T-helper 2 cell treated with Interferon-gamma antibody and Interleukin-4, amounts not matched to agents 5 μg/mL and 100 μg/mL, for 36 hours (primary cell): Measurements from ENCODE around the gene AOPEP.

Experiments used
- DNase-seq: peaks from one replicate; pipeline ENCODE4 v3.0.0; 2021; ENCODE audit warnings: low spot score
- H3K27ac Mint-ChIP-seq: one replicate; pipeline ENCODE4 v1.8.0; 2021; ENCODE audit warnings: mild to moderate bottlenecking, mixed read lengths
- H3K27me3 Mint-ChIP-seq: one replicate; pipeline ENCODE4 v1.8.0; 2021; ENCODE audit warnings: low read depth, mixed read lengths
- H3K36me3 Mint-ChIP-seq: one replicate; pipeline ENCODE4 v1.8.0; 2021; ENCODE audit warnings: low read depth, mixed read lengths
- H3K4me1 Mint-ChIP-seq: one replicate; pipeline ENCODE4 v1.8.0; 2021; ENCODE audit warnings: low read depth, mixed read lengths
- H3K4me3 Mint-ChIP-seq: one replicate; pipeline ENCODE4 v1.8.0; 2022; ENCODE audit warnings: mild to moderate bottlenecking, moderate library complexity, mixed read lengths
- H3K9me3 Mint-ChIP-seq: one replicate; pipeline ENCODE4 v1.8.0; 2021; ENCODE audit warnings: mixed read lengths

AOPEP gene

GRCh38 chr9:94700445-94700844, 26.1 kb upstream of the AOPEP start:
- Mint-ChIP-seq H3K36me3 (no peaks in the 10 kb centered on the region), H3K27me3 (peaks cover 19% of the 10 kb centered on the region), H3K4me1 (no peaks in the 10 kb centered on the region), H3K27ac (no peak overlapping the region), H3K4me3 (no peak overlapping the region), H3K9me3 (no peaks in the 10 kb centered on the region)
- no peak for DNase-seq

- H3K36me3 Mint-ChIP-seq, result no peaks in the 10 kb centered on the region
- peaks cover 20% of the 10 kb centered on the region for H3K27me3 Mint-ChIP-seq
- no peak for DNase-seq
- H3K4me1 Mint-ChIP-seq, result no peaks in the 10 kb centered on the region
- H3K4me3 Mint-ChIP-seq, result no peak overlapping the region
- H3K9me3 Mint-ChIP-seq, result no peaks in the 10 kb centered on the region
- H3K27ac Mint-ChIP-seq, result no peak overlapping the region
Observed at GRCh38 chr9:94703488-94704140, 22.9 kb upstream of the AOPEP start.

GRCh38 chr9:94705162-94705702, 21.3 kb upstream of the AOPEP start:
- peaks cover 20% of the 10 kb centered on the region for H3K27me3 Mint-ChIP-seq
- no peaks in the 10 kb centered on the region for H3K36me3 Mint-ChIP-seq
- DNase-seq, result no peak
- H3K9me3 Mint-ChIP-seq, result no peaks in the 10 kb centered on the region
- H3K4me3 Mint-ChIP-seq, result no peak overlapping the region
- no peaks in the 10 kb centered on the region for H3K4me1 Mint-ChIP-seq
- H3K27ac Mint-ChIP-seq, result no peak overlapping the region

GRCh38 chr9:94706922-94707321, 19.6 kb upstream of the AOPEP start:
- DNase-seq, result no peak
- H3K27me3 Mint-ChIP-seq, result peaks cover 18% of the 10 kb centered on the region
- H3K4me3 Mint-ChIP-seq, result no peak overlapping the region
- no peaks in the 10 kb centered on the region for H3K36me3 Mint-ChIP-seq
- H3K4me1 Mint-ChIP-seq, result no peaks in the 10 kb centered on the region
- no peaks in the 10 kb centered on the region for H3K9me3 Mint-ChIP-seq
- H3K27ac Mint-ChIP-seq, result no peak overlapping the region

GRCh38 chr9:94713436-94714215, 12.9 kb upstream of the AOPEP start:
- Mint-ChIP-seq H3K4me1 (no peaks in the 10 kb centered on the region), H3K27ac (no peak overlapping the region), H3K4me3 (no peak overlapping the region), H3K27me3 (peaks cover 16% of the 10 kb centered on the region), H3K9me3 (peaks cover 12% of the 10 kb centered on the region), H3K36me3 (no peaks in the 10 kb centered on the region)
- no peak for DNase-seq

- Mint-ChIP-seq H3K27ac (no peak overlapping the region), H3K4me3 (no peak overlapping the region), H3K4me1 (no peaks in the 10 kb centered on the region), H3K36me3 (no peaks in the 10 kb centered on the region), H3K27me3 (peaks cover 16% of the 10 kb centered on the region), H3K9me3 (peaks cover 12% of the 10 kb centered on the region)
- DNase-seq, result no peak
Observed at GRCh38 chr9:94714494-94714893, 12.0 kb upstream of the AOPEP start.

- H3K27ac Mint-ChIP-seq, result no peak overlapping the region
- peaks cover 10% of the 10 kb centered on the region for H3K27me3 Mint-ChIP-seq
- no peak overlapping the region for H3K4me3 Mint-ChIP-seq
- H3K36me3 Mint-ChIP-seq, result no peaks in the 10 kb centered on the region
- no peak for DNase-seq
- no peaks in the 10 kb centered on the region for H3K4me1 Mint-ChIP-seq
- peaks cover 12% of the 10 kb centered on the region for H3K9me3 Mint-ChIP-seq
Observed at GRCh38 chr9:94717761-94718160, 8.7 kb upstream of the AOPEP start.

- Mint-ChIP-seq H3K27ac (no peak overlapping the region), H3K27me3 (peaks cover 7% of the 10 kb centered on the region), H3K4me3 (no peak overlapping the region), H3K9me3 (peaks cover 12% of the 10 kb centered on the region), H3K4me1 (no peaks in the 10 kb centered on the region), H3K36me3 (no peaks in the 10 kb centered on the region)
- no peak for DNase-seq
Observed at GRCh38 chr9:94718936-94719335, 7.6 kb upstream of the AOPEP start.

GRCh38 chr9:94719878-94720277, 6.6 kb upstream of the AOPEP start:
- Mint-ChIP-seq H3K27ac (no peak overlapping the region), H3K36me3 (no peaks in the 10 kb centered on the region), H3K4me1 (no peaks in the 10 kb centered on the region), H3K9me3 (peaks cover 12% of the 10 kb centered on the region), H3K27me3 (peaks cover 4% of the 10 kb centered on the region), H3K4me3 (no peak overlapping the region)
- no peak for DNase-seq

- Mint-ChIP-seq H3K27me3 (peaks cover 2% of the 10 kb centered on the region), H3K36me3 (no peaks in the 10 kb centered on the region), H3K4me1 (no peaks in the 10 kb centered on the region), H3K9me3 (peaks cover 12% of the 10 kb centered on the region), H3K27ac (no peak overlapping the region), H3K4me3 (no peak overlapping the region)
- no peak for DNase-seq
Observed at GRCh38 chr9:94720846-94721549, 5.5 kb upstream of the AOPEP start.

- peaks cover 12% of the 10 kb centered on the region for H3K9me3 Mint-ChIP-seq
- H3K4me1 Mint-ChIP-seq, result peaks cover 3% of the 10 kb centered on the region
- no peak overlapping the region for H3K4me3 Mint-ChIP-seq
- H3K36me3 Mint-ChIP-seq, result no peaks in the 10 kb centered on the region
- H3K27me3 Mint-ChIP-seq, result no peaks in the 10 kb centered on the region
- H3K27ac Mint-ChIP-seq, result no peak overlapping the region
- DNase-seq, result no peak
Observed at GRCh38 chr9:94721754-94722153, 4.7 kb upstream of the AOPEP start.

GRCh38 chr9:94725293-94725692, 1.2 kb upstream of the AOPEP start:
- Mint-ChIP-seq H3K36me3 (peaks cover 2% of the 10 kb centered on the region), H3K27me3 (no peaks in the 10 kb centered on the region), H3K4me1 (peaks cover 11% of the 10 kb centered on the region), H3K9me3 (no peaks in the 10 kb centered on the region), H3K4me3 (no peak overlapping the region), H3K27ac (no peak overlapping the region)
- DNase-seq, result no peak

- no peak for DNase-seq
- H3K4me1 Mint-ChIP-seq, result peaks cover 11% of the 10 kb centered on the region
- no peak overlapping the region for H3K4me3 Mint-ChIP-seq
- no peaks in the 10 kb centered on the region for H3K27me3 Mint-ChIP-seq
- H3K27ac Mint-ChIP-seq, result no peak overlapping the region
- no peaks in the 10 kb centered on the region for H3K9me3 Mint-ChIP-seq
- peaks cover 2% of the 10 kb centered on the region for H3K36me3 Mint-ChIP-seq
Observed at GRCh38 chr9:94728719-94729118, 2.2 kb downstream of the AOPEP start.

GRCh38 chr9:94729199-94729598, 2.7 kb downstream of the AOPEP start:
- H3K27me3 Mint-ChIP-seq, result no peaks in the 10 kb centered on the region
- H3K27ac Mint-ChIP-seq, result no peak overlapping the region
- no peaks in the 10 kb centered on the region for H3K9me3 Mint-ChIP-seq
- H3K4me1 Mint-ChIP-seq, result peaks cover 11% of the 10 kb centered on the region
- no peak overlapping the region for H3K4me3 Mint-ChIP-seq
- peaks cover 2% of the 10 kb centered on the region for H3K36me3 Mint-ChIP-seq
- DNase-seq, result no peak
